HAP-1 (cell line): ENCODE data around the gene NTNG1.
A peak's percentile ranks its signal among the peaks of the same experiment; 100 is the strongest.
"Not testable (repeated sequence)": the region's sequence is repeated elsewhere in the genome, so short reads cannot be mapped to it uniquely, and the experiment has no call there.

ENCODE experiments used
- DNase-seq, 2 experiments: peaks; one replicate each; pipeline ENCODE4 v3.0.0-alpha.2; 2016 to 2020; ENCODE audit warnings: low spot score in 2 of 2
- H3K27me3 ChIP-seq: fragments of 250-450 bp; sonication (Bioruptor Pico); 2 replicates; pipeline ENCODE4 v1.5.1; 2020; ENCODE audit warnings: low read depth, mild to moderate bottlenecking, moderate library complexity
- H3K36me3 ChIP-seq: fragments of 250-450 bp; sonication (Bioruptor Pico); replicated peaks from 2 replicates; pipeline ENCODE4 v1.5.1; 2020; ENCODE audit warnings: mild to moderate bottlenecking
- H3K4me1 ChIP-seq: fragments of 250-450 bp; sonication (Bioruptor Pico); 2 replicates; pipeline ENCODE4 v1.5.1; 2020; ENCODE audit warnings: mild to moderate bottlenecking
- H3K4me3 ChIP-seq: fragments of 250-450 bp; sonication (Bioruptor Pico); 2 replicates; pipeline ENCODE4 v1.5.1; 2020; ENCODE audit warnings: mild to moderate bottlenecking, moderate library complexity
- H3K9me3 ChIP-seq: fragments of 250-450 bp; sonication (Bioruptor Pico); 2 replicates; pipeline ENCODE4 v1.5.1; 2020; ENCODE audit warnings: mild to moderate bottlenecking, moderate library complexity
- in situ Hi-C: fragments of 300-500 bp; cut with MboI; formaldehyde crosslinking; loops from 3 replicates; pipeline ENCODE4 v1.14.3; 2020; ENCODE audit warnings: low sequenced_read_pairs, inconsistent platforms, mixed read lengths

NTNG1 gene

DNA sequence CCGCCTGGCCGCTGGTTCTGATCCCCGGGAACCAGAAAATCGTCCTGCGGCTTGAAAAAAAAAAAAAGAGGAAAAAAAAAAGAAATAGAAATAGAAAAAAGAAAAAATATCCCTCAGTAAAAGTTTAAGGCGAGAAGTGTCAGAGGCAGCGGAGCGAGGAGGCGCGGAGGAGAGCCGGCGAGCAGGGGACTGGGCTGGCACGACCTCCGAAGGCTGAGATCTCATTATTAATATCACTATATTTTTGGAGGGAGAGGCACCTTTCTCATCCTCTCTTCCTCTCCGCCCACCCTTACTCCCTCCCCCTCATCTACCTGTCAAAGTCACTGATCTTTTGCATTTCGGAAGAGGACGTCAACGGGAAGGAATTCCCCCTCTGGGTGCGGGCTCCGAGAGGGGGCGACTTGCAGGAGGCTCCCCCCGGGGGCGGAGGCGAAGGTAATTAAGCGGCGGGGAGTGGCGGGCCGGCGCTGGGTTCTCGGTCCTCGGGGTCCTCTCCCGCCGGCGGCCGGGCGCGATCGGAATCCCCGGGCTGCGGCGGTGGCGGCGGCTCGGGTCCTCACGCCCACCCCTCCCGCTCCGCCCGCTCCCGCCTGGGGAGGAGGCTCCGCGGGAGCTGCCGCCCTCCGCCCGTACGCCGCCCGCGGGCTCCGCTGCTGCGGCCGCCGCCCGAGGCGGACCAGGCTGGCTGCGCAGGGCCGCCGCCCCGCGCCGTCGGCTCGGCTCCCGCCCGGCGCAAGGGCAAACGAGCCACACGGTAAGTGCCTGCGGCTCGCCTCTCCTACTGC is at the start of gene NTNG1:
NTNG1 (plus strand) TSS at position 337 of the 788 bp plus-strand sequence.
- in situ Hi-C loops = no loop called here
- H3K36me3 ChIP-seq = no peaks in the 10 kb centered on the region
- no peaks in the 10 kb centered on the region for H3K9me3 ChIP-seq
- H3K4me3 ChIP-seq = peak within 1 kb of the TSS; percentile 15
- peaks cover 20% of the 10 kb centered on the region for H3K27me3 ChIP-seq
- DNase-seq = no peak
- no peaks in the 10 kb centered on the region for H3K4me1 ChIP-seq

DNA sequence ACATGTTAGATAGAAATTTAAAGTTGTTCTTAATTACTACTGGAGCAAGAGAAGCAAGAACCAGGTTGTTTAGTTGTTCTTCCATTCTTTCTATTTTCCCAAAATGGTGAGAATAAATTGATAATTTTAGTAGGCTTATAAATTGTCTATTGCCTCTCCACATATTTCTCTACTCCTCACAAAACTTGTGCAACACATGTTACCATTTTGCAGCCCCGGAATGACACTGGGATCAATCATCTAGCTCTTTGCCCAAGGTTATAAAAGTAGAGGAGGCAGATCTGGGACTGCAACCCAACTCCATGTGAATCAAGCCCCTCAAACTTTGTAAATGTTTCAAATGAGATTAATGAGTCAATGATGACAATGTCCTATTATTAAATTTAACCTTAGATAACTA is 49.4 kb upstream of the NTNG1 start:
- DNase-seq = no peak
- Histone ChIP-seq H3K9me3 (no peaks in the 10 kb centered on the region), H3K4me1 (no peaks in the 10 kb centered on the region), H3K4me3 (no peak overlapping the region), H3K27me3 (no peaks in the 10 kb centered on the region), H3K36me3 (no peaks in the 10 kb centered on the region)
- in situ Hi-C loops = no loop called here

DNA sequence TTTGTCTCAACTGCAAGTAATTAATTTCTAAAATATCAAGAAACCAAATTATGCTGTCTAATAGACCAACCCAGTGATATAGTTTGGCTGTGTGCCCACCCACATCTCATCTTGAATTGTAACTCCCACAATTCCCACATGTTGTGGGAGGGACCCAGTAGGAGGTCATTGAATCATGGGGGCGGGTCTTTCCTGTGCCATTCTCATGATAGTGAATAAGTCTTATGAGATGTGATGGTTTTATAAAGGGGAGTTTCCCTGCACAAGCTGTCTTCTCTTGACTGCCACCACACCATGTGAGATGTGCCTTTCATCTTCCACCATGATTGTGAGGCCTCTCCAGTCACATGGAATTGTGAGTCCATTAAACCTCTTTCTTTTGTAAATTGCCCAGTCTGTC is 47.4 kb upstream of the NTNG1 start:
- H3K9me3 ChIP-seq, DNase-seq, H3K4me3 ChIP-seq, H3K27me3 ChIP-seq, H3K4me1 ChIP-seq, in situ Hi-C loops, H3K36me3 ChIP-seq: not testable (repeated sequence)

DNA sequence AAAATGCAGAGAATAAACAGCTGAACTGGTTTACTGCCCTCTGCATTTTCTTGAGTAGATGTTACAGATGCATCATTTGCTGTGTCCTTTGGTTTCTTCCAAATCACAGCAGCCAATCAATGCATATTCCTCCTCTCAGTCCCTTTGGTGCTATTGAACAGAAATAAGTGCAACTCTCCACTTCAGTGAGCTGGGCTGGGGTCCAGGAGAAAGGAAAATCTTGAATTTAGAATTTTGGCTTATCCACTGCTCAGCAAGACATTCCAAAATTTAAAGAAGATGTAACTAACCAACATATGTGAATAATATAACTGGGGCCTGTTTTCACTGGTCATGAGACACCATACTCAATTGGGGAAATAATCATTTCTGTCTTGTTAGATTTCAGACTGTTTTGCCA is 45.2 kb upstream of the NTNG1 start:
- DNase-seq = no peak
- no peak overlapping the region for H3K4me3 ChIP-seq
- in situ Hi-C loops = no loop called here
- H3K36me3 ChIP-seq = no peaks in the 10 kb centered on the region
- H3K27me3 ChIP-seq = no peaks in the 10 kb centered on the region
- no peaks in the 10 kb centered on the region for H3K9me3 ChIP-seq
- no peaks in the 10 kb centered on the region for H3K4me1 ChIP-seq

DNA sequence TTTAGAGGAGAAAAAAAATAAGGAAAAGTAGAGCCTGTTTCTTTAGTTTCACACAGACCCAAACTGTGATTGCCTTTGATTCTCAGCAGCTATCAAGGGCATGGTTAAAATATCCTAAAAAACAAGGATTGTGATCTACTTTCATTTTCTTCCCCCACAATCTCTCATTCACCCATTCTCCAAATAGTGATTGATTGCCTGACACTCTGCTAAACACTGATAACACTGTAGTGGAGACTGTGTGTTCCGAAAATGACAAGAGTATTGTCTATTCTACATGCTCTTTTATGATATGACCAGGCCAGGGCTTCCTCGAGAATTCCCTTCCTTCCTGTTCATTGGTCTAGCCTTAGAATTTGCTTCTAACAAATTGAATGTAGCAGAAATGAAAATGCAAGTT is 44.1 kb upstream of the NTNG1 start:
- H3K9me3 ChIP-seq = no peaks in the 10 kb centered on the region
- no peaks in the 10 kb centered on the region for H3K27me3 ChIP-seq
- in situ Hi-C loops = no loop called here
- no peaks in the 10 kb centered on the region for H3K4me1 ChIP-seq
- no peak overlapping the region for H3K4me3 ChIP-seq
- DNase-seq = no peak
- no peaks in the 10 kb centered on the region for H3K36me3 ChIP-seq

DNA sequence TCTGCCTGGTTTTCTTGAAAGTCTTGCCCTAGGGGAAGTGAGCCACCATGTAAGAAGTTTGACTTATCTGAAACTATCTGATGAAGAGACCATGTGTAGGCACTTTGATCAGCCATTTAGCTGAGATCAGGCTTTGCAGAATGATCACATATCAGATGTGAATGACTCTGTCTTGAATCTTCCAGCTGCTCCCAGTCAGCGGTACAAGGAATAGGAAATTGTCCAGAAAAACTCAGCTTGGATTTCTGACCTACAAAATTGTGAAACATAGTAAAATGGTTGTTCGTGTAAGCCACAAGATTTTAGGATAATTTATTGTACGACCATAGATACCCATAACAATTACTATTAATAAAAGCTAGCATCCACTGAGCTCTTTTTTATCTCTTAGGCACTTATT is 41.9 kb upstream of the NTNG1 start:
- in situ Hi-C loops = no loop called here
- H3K36me3 ChIP-seq = no peaks in the 10 kb centered on the region
- no peak for DNase-seq
- no peaks in the 10 kb centered on the region for H3K27me3 ChIP-seq
- no peak overlapping the region for H3K4me3 ChIP-seq
- no peaks in the 10 kb centered on the region for H3K4me1 ChIP-seq
- H3K9me3 ChIP-seq = no peaks in the 10 kb centered on the region

DNA sequence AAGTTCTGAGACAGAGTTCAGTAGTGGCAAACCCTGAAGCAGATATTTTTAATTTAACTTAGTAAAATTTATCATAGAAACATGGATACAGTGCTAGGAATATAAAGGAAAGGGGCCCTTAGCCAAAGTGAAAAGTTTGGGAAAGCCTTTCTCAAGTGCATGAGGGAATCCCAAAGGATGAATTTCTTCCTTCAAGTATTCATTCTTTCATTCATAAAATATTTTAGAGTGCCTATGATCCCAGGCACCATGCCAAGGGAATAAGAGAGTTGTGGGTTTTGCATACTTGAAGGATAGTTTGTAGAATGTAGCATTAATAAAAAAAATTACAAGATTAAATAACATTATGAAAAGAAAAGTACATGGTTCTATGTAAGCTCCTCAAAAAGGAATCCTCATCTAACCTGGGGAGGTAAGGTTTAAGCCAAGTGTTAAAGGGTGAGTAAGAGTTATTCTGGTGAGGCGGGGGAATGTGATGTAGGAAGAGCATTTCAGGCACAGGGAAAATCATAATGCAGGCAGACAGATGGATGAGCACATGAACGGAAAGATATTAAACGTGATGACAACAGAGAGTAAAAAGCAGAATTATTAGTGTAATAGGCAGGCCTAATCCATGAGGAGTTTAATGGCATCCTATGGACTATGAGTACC is 40.4 kb upstream of the NTNG1 start:
- H3K27me3 ChIP-seq = no peaks in the 10 kb centered on the region
- H3K4me1 ChIP-seq = no peaks in the 10 kb centered on the region
- no peak for DNase-seq
- H3K4me3 ChIP-seq = no peak overlapping the region
- H3K9me3 ChIP-seq = no peaks in the 10 kb centered on the region
- H3K36me3 ChIP-seq = no peaks in the 10 kb centered on the region
- in situ Hi-C loops = no loop called here

DNA sequence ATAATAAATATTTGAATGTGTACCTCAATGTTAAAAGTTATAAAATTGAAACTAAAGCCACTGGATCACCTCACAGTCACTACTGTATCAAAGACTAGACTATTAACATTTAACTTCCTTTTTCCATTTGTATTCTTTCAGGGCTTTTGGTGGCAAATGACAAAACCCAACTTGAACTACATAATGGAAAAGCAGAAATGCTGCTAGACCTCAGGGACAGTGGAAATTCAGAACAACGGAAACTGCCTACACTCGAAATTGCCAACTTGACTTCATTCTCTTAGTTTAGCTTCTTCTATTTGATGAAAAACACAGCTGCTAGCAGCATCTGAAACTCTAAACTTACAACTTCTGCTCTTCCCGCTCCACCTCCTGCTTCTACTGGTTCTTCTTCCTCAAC is 34.9 kb upstream of the NTNG1 start:
- no peak for DNase-seq
- Histone ChIP-seq H3K36me3 (no peaks in the 10 kb centered on the region), H3K9me3 (no peaks in the 10 kb centered on the region), H3K4me1 (no peaks in the 10 kb centered on the region), H3K27me3 (no peaks in the 10 kb centered on the region), H3K4me3 (no peak overlapping the region)
- in situ Hi-C loops = no loop called here

DNA sequence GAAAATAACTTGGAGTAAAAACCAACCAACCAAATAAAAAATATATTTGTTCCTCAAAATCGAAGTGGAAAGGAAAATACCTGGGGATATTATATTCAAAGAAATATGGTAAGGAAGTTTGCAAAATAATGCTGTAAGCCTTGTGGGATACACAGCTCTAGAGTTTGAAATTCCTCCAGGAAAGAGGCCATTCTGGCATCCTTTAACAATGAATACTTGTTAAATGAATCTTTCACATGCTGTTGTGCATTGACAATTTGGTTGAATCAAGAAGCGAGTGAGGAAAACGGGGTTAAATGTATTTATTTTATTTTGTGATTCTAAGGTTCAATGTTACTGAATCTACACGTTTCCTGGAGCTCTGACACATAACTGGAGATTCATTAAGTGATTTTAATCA is 30.5 kb upstream of the NTNG1 start:
- in situ Hi-C loops = no loop called here

DNA sequence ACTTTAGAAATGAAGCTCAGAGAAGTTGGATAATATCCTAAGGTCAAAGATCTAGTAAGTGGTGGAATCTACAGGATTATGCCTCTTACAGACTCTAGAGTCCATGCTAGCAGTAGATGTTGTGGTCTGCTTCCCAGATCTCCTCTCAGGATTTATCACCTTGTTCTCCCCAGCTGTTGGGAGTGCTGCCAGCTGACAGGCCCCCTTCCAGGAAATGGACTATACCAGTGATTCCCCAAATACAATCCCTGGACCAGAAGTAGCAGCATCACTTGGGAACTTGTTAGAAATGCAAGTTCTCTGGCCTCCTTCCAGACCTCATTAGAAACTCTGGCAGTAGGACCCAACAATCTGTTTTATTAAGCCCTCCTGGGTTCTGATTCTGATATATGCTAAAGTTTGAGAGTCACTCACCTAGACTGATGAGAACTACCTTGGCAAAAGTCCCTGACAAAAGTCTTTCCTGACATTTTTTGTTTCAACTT is 24.5 kb upstream of the NTNG1 start:
- no peak for DNase-seq
- no peaks in the 10 kb centered on the region for H3K27me3 ChIP-seq

More for the DNA sequence above, 30.5 kb upstream of the NTNG1 start:
- Histone ChIP-seq H3K36me3 (no peaks in the 10 kb centered on the region), H3K4me3 (no peak overlapping the region), H3K27me3 (no peaks in the 10 kb centered on the region), H3K9me3 (no peaks in the 10 kb centered on the region), H3K4me1 (no peaks in the 10 kb centered on the region)
- DNase-seq = no peak

DNA sequence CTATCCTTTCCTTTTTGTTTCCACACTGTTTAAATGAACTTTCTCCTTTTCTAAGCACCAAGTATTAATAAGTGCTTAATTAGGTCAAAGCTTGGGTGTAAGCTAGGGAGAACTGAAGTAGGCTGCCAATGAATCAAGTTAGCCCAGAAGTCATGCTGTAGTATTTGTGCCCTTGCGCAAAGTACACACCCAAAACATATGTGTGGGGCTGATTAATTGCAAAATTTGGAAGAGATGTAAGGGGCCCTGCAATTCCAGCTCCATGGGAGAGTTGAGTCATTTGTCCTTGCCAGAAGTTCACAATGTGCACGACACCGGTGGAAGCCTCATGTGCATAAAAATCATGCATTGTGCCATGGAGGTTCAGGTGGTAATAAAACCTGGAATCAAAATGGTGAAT is 18.6 kb upstream of the NTNG1 start:
- Histone ChIP-seq H3K27me3 (no peaks in the 10 kb centered on the region), H3K4me3 (no peak overlapping the region), H3K9me3 (no peaks in the 10 kb centered on the region), H3K36me3 (no peaks in the 10 kb centered on the region), H3K4me1 (no peaks in the 10 kb centered on the region)
- no peak for DNase-seq
- in situ Hi-C loops = no loop called here

More for the DNA sequence above, 24.5 kb upstream of the NTNG1 start:
- Histone ChIP-seq H3K9me3 (no peaks in the 10 kb centered on the region), H3K4me3 (no peak overlapping the region), H3K4me1 (no peaks in the 10 kb centered on the region), H3K36me3 (no peaks in the 10 kb centered on the region)
- in situ Hi-C loops = no loop called here

DNA sequence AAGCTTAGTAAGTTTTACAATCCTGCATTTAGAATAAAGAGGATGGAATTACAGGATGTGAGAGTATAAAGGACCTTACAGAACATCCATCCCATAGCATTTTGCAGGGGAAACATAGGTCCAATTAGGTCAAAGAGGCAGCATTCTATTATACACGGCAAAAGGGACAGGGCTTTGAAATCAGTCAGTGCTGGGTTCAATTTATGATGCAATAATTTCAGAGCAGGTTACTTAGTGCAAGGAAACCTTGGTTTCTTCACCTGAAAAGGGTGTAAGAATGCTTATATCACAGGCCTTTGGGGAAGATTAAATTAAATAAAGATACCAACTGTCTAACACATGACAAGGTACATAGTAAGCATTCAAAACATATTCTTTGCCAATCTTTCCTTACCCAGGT is 17.1 kb upstream of the NTNG1 start:
- in situ Hi-C loops = no loop called here
- Histone ChIP-seq H3K36me3 (no peaks in the 10 kb centered on the region), H3K4me3 (no peak overlapping the region), H3K9me3 (no peaks in the 10 kb centered on the region), H3K4me1 (no peaks in the 10 kb centered on the region), H3K27me3 (no peaks in the 10 kb centered on the region)
- DNase-seq = no peak

DNA sequence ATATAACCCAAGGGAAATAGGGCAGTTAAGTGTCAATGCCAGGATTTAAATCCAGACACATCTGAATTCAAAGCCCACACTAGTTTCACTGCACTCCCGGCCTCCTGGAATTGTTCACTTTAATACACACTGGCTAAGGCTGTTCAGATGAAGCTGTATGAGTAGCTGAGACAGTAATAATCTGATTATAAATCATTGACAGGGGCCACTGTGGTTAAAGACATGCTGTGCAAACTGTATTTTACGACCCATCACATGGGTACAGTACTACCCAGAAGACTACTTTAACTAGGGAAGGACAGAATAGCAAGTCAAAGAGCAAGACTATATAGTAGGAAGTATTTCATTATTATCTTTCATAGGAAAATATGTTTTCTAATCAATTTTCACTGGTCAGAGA is 16.1 kb upstream of the NTNG1 start:
- no peaks in the 10 kb centered on the region for H3K9me3 ChIP-seq
- in situ Hi-C loops = no loop called here
- H3K4me1 ChIP-seq = no peaks in the 10 kb centered on the region
- H3K27me3 ChIP-seq = no peaks in the 10 kb centered on the region
- no peak for DNase-seq
- no peaks in the 10 kb centered on the region for H3K36me3 ChIP-seq
- no peak overlapping the region for H3K4me3 ChIP-seq

DNA sequence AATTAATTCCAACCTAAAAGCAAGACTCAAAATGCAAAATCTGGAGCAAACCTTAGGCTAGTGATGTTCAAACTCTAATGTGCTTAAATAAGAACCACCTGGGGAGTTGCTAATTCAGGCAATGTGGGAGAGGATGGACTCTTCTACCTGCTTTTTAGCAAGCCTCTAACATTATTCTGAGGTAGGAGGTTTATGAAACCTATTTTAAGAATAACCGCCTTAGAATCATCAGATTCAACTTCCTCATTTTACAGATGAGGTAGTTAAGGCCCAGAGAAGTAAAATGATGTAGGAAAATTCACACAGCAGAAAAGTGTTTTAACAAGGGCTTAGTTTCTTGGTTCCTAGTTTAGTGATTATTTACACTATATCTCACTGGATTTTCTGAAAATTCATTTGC is 8.6 kb upstream of the NTNG1 start:
- Histone ChIP-seq H3K9me3 (no peaks in the 10 kb centered on the region), H3K36me3 (no peaks in the 10 kb centered on the region), H3K4me1 (no peaks in the 10 kb centered on the region), H3K4me3 (no peak overlapping the region), H3K27me3 (no peaks in the 10 kb centered on the region)
- in situ Hi-C loops = no loop called here
- no peak for DNase-seq
